Measurements from ENCODE around the gene ZSWIM6.

- TF ChIP-seq CTCF (IDR thresholded peaks at IDR 0.05): no peak
- no peak for TF ChIP-seq POLR2A (IDR thresholded peaks at IDR 0.05)
Measured at GRCh38 chr5:61464512-61464911, 132.5 kb downstream of the ZSWIM6 start.
